Calu3 (cell line): ENCODE results near the gene KIRREL3. TPM values are rescaled to one million over a fixed set of nuclear protein-coding genes. Genes with fewer than 3 reads are reported as not detected.

Experiments
- BruUV-seq: library from RNA; stranded (reverse); fragments of 400-500 nt; replicated peaks from 2 replicates; lab custom pipeline; 2021; lab: Mats Ljungman, UMichigan
- CTCF ChIA-PET: fragments of 300-600 bp; sonication (Branson Sonifier 250); formaldehyde crosslinking; loops from one replicate; lab custom pipeline; 2022; ENCODE audit warnings: antibody characterized with exemption; lab: Charles Lee
- DNase-seq: peaks from one replicate; pipeline ENCODE4 v3.0.0; 2022
- H3K27ac Mint-ChIP-seq: one replicate; pipeline ENCODE4 v1.8.0; 2022; ENCODE audit warnings: mixed read lengths; ENCODE audit not compliant: unreplicated experiment
- H3K27me3 Mint-ChIP-seq: one replicate; pipeline ENCODE4 v1.8.0; 2022; ENCODE audit warnings: mixed read lengths; ENCODE audit not compliant: unreplicated experiment
- H3K36me3 Mint-ChIP-seq: one replicate; pipeline ENCODE4 v1.8.0; 2022; ENCODE audit warnings: mild to moderate bottlenecking, moderate library complexity, mixed read lengths; ENCODE audit not compliant: insufficient read depth, unreplicated experiment
- H3K4me1 Mint-ChIP-seq: one replicate; pipeline ENCODE4 v1.8.0; 2022; ENCODE audit warnings: mild to moderate bottlenecking, low read depth, mixed read lengths; ENCODE audit not compliant: unreplicated experiment
- H3K4me3 Mint-ChIP-seq: one replicate; pipeline ENCODE4 v1.8.0; 2022; ENCODE audit warnings: mild to moderate bottlenecking, low read depth, moderate library complexity, mixed read lengths; ENCODE audit not compliant: unreplicated experiment
- H3K9me3 Mint-ChIP-seq: one replicate; pipeline ENCODE4 v1.8.0; 2022; ENCODE audit warnings: low read depth, mixed read lengths; ENCODE audit not compliant: unreplicated experiment
- intact Hi-C: fragments of 100-400 bp; cut with micrococcal nuclease; formaldehyde crosslinking; loops from one replicate; pipeline ENCODE4 v1.10.0; 2022; ENCODE audit not compliant: unreplicated experiment
- total RNA-seq: library from RNA; stranded (reverse); gene quantifications from 2 replicates; pipeline ENCODE4 v1.2.3, GENCODE V29; 2022
- TF ChIP-seq, protein P1 (sequence below): fragments of 200-600 bp; IDR thresholded peaks from one replicate; pipeline ENCODE4 v1.8.0; 2022; ENCODE audit warnings: antibody characterized with exemption; ENCODE audit not compliant: unreplicated experiment

The KIRREL3 gene
- total RNA-seq, 1 experiment from 2014 or later = 0.26 TPM

DNA sequence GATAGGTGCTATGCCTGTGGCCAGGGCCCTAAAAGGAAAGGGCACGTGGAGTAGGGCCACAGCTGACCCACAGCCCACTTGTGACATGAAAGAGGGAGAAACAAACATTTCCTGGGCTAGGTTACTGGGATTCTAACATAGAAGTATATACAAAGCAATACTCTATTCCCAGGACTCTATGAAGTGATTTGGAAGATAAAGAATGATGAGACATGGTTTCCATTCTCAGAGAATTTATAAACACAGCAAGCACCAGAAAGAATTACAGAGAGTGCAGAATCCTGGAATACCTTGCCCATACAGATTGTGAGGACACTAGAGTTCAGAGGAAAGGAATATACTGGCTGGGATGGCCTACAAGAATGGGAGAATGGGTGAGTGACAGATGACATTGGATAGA, 86.4 kb downstream of the KIRREL3 start:
- CTCF ChIA-PET = interaction anchor here (0.6 kb wide), 1 partner anchor 554 kb away, joined by 9 read pairs; no protein-coding TSS in a partner anchor
- no peaks in the 10 kb centered on the region for H3K36me3 Mint-ChIP-seq
- DNase-seq = no peak
- TF ChIP-seq, protein P1, sequence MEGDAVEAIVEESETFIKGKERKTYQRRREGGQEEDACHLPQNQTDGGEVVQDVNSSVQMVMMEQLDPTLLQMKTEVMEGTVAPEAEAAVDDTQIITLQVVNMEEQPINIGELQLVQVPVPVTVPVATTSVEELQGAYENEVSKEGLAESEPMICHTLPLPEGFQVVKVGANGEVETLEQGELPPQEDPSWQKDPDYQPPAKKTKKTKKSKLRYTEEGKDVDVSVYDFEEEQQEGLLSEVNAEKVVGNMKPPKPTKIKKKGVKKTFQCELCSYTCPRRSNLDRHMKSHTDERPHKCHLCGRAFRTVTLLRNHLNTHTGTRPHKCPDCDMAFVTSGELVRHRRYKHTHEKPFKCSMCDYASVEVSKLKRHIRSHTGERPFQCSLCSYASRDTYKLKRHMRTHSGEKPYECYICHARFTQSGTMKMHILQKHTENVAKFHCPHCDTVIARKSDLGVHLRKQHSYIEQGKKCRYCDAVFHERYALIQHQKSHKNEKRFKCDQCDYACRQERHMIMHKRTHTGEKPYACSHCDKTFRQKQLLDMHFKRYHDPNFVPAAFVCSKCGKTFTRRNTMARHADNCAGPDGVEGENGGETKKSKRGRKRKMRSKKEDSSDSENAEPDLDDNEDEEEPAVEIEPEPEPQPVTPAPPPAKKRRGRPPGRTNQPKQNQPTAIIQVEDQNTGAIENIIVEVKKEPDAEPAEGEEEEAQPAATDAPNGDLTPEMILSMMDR = no peak
- no TSS peak for BruUV-seq
- intact Hi-C loops = no loop called here
- H3K27ac Mint-ChIP-seq = no peak overlapping the region
- peaks cover 7% of the 10 kb centered on the region for H3K4me1 Mint-ChIP-seq
- no peaks in the 10 kb centered on the region for H3K27me3 Mint-ChIP-seq
- no peak overlapping the region for H3K4me3 Mint-ChIP-seq
- H3K9me3 Mint-ChIP-seq = no peaks in the 10 kb centered on the region

DNA sequence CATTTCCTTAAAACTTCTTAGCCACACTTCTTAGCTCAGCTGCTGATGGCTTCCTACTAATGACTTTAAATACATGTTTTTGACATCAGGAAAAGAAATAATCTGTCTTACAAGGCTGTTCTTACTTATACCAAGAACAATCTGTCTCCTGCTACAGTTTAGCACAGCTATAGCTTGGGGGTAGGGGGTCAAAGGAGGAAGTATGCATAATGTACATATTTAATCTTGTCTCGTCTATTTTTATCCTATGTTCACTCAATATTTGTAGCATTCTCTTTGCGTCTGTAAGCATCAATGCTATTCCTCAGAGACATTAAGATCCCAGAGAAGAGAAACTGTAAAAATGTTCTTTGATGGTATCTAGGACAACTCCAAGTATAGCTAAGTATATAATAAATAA, 96.0 kb downstream of the KIRREL3 start:
- intact Hi-C loops = no loop called here
- no TSS peak for BruUV-seq
- Mint-ChIP-seq H3K9me3 (peaks cover 5% of the 10 kb centered on the region), H3K27ac (no peak overlapping the region), H3K4me1 (no peaks in the 10 kb centered on the region), H3K27me3 (no peaks in the 10 kb centered on the region), H3K4me3 (no peak overlapping the region), H3K36me3 (no peaks in the 10 kb centered on the region)
- TF ChIP-seq, protein P1 = no peak
- CTCF ChIA-PET = no interaction called here
- DNase-seq = no peak

DNA sequence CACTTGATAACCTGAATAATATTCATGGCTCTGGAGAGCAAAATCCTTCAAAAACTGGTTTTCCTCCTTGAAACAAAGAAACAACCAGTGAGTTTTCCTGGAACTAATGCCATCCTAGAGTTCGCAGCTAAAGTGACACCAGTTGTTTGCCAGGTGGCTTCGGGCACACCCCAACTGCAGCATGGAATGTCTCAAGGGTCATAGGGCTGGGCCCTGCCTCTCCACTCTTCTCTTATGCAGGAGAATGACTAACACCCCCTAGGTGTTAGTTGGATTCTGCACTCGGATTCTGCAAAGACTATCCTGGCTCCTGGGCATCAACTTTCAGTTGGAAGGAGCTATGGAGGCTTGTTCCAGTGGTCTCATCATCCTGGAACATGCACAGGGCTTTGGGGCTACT, 98.8 kb downstream of the KIRREL3 start:
- no peaks in the 10 kb centered on the region for H3K36me3 Mint-ChIP-seq
- no peaks in the 10 kb centered on the region for H3K27me3 Mint-ChIP-seq
- no peak for DNase-seq
- intact Hi-C loops = no loop called here
- no TSS peak for BruUV-seq
- H3K4me3 Mint-ChIP-seq = no peak overlapping the region
- H3K4me1 Mint-ChIP-seq = no peaks in the 10 kb centered on the region
- CTCF ChIA-PET = interaction anchor here (0.7 kb wide), 1 partner anchor 23 kb away, joined by 3 read pairs; no protein-coding TSS in a partner anchor
- peaks cover 4% of the 10 kb centered on the region for H3K9me3 Mint-ChIP-seq
- TF ChIP-seq, protein P1 = no peak
- H3K27ac Mint-ChIP-seq = no peak overlapping the region

DNA sequence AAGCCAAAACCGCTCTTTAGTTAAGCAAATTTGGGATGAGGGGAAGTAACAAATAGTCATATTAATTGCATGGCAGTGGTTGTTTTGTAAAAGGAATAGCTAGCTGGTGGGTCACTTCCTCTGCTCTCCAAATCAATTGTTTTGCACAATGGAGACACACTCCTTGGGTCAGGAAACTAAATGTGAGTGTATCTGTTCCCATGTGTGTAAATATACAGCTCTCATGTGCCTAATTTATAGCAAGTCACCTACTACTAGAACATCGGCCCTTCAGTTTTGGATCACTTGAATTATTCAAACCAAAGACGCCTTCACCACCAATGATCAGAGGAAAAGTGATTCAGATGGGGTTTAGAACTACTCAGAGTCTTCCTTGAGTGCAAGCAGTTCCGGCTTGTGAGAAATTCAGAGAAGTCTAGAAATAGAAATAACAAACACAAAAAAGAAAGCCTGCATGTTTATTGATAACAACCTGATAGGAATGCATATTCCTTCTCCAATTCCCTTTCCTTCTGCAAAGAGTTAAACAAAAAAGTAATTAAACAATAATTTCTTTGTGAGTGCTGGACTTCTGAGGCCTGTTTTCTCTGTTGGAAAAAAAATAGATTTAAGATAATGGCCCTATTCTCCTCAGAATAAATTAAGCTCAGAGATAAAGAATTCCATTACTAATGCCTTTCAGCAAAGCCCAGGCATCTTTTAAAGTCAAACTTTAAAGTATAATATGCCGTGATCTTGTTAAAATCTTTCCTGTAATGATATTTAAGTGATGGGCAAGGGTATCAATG, 100.4 kb downstream of the KIRREL3 start:
- DNase-seq = no peak
- CTCF ChIA-PET = no interaction called here
- Mint-ChIP-seq H3K27ac (no peak overlapping the region), H3K36me3 (no peaks in the 10 kb centered on the region), H3K4me3 (no peak overlapping the region), H3K27me3 (no peaks in the 10 kb centered on the region), H3K4me1 (no peaks in the 10 kb centered on the region), H3K9me3 (peaks cover 10% of the 10 kb centered on the region)
- intact Hi-C loops = no loop called here
- TF ChIP-seq, protein P1 = no peak
- no TSS peak for BruUV-seq
